ENCODE measurements around the gene EXT2. TPM values are rescaled to one million over a fixed set of nuclear protein-coding genes. Genes with fewer than 3 reads are reported as not detected.

EXT2 gene
- total RNA-seq, 1 donor from 2014 or later: 79.2 TPM

Other genes with a start within 250 kb of the EXT2 start
- gene ALKBH3, start 214.8 kb upstream of the EXT2 start, total RNA-seq: 33.5 TPM
- gene C11orf96, start 153.0 kb upstream of the EXT2 start, total RNA-seq: 19.8 TPM
- not detected for gene ACCSL, start 47.7 kb upstream of the EXT2 start, total RNA-seq
- 7.6 TPM for gene ACCS, start 29.4 kb upstream of the EXT2 start, total RNA-seq
- 1.1 TPM for gene ALX4, start 214.5 kb downstream of the EXT2 start, total RNA-seq